ENCODE measurements around the gene FOXL2NB. TPM values are rescaled to one million over a fixed set of nuclear protein-coding genes. Genes with fewer than 3 reads are reported as not detected.

FOXL2NB gene
- total and polyA plus RNA-seq, 8 donors, result 0.03 TPM; not detected in 7

- Histone ChIP-seq H3K27ac (no peak overlapping the region), H3K4me1 (peaks cover 0 to 7% (median 4%) of the 10 kb centered on the region in 4 donors), H3K9me3 (peaks cover 0 to 26% (median 18%) of the 10 kb centered on the region in 4 donors), H3K4me3 (no peak overlapping the region), H3K27me3 (peaks cover 0 to 54% (median 22%) of the 10 kb centered on the region in 3 donors), H3K36me3 (no peaks in the 10 kb centered on the region)
- TF ChIP-seq POLR2AphosphoS5 (IDR thresholded peaks at IDR 0.05) (no peak), CTCF (IDR thresholded peaks at IDR 0.05) (no peak), EP300 (IDR thresholded peaks at IDR 0.05) (no peak), POLR2A (IDR thresholded peaks at IDR 0.05) (no peak)
- DNase-seq, result no peak
- intact Hi-C loops (cut with DNase I; ENCODE audit: low total_unique reads), result no loop called here
These were observed 17.9 kb downstream of the FOXL2NB start for GRCh38 chr3:138964923-138965322.

GRCh38 chr3:138971766-138972320 lies 24.8 kb downstream of the FOXL2NB start:
- WGBS, 5 donors, result 63 to 82% (median 74%) methylated on average over 4 to 6 of the region's 6 CpGs
- intact Hi-C loops (cut with DNase I; ENCODE audit: low total_unique reads), result no loop called here
- no peaks in the 10 kb centered on the region for H3K4me1 ChIP-seq
- no peak overlapping the region for H3K4me3 ChIP-seq
- no peaks in the 10 kb centered on the region for H3K9me3 ChIP-seq
- peaks cover 0 to 22% (median 5%) of the 10 kb centered on the region in 3 donors for H3K27me3 ChIP-seq
- H3K36me3 ChIP-seq, result no peaks in the 10 kb centered on the region
- TF ChIP-seq EP300 (IDR thresholded peaks at IDR 0.05) (no peak), POLR2A (IDR thresholded peaks at IDR 0.05) (no peak), CTCF (IDR thresholded peaks at IDR 0.05) (no peak), POLR2AphosphoS5 (IDR thresholded peaks at IDR 0.05) (no peak)
- DNase-seq, result no peak
- H3K27ac ChIP-seq, result no peak overlapping the region

GRCh38 chr3:138972941-138973340 lies 25.9 kb downstream of the FOXL2NB start:
- no peak overlapping the region for H3K4me3 ChIP-seq
- H3K4me1 ChIP-seq, result no peaks in the 10 kb centered on the region
- no peak for DNase-seq
- intact Hi-C loops (cut with DNase I; ENCODE audit: low total_unique reads), result no loop called here
- TF ChIP-seq CTCF (IDR thresholded peaks at IDR 0.05), result no peak
- TF ChIP-seq EP300 (IDR thresholded peaks at IDR 0.05), result no peak
- no peak for TF ChIP-seq POLR2AphosphoS5 (IDR thresholded peaks at IDR 0.05)
- TF ChIP-seq POLR2A (IDR thresholded peaks at IDR 0.05), result no peak
- no peaks in the 10 kb centered on the region for H3K36me3 ChIP-seq
- H3K27me3 ChIP-seq, result peaks cover 0 to 22% (median 5%) of the 10 kb centered on the region in 3 donors
- no peaks in the 10 kb centered on the region for H3K9me3 ChIP-seq
- no peak overlapping the region for H3K27ac ChIP-seq
- 73 to 77% (median 76%) methylated on average over 5 of the region's 5 CpGs for WGBS, 5 donors

GRCh38 chr3:138974462-138974861 lies 27.4 kb downstream of the FOXL2NB start:
- no peaks in the 10 kb centered on the region for H3K9me3 ChIP-seq
- DNase-seq, result no peak
- H3K27me3 ChIP-seq, result peaks cover 0 to 18% (median 5%) of the 10 kb centered on the region in 3 donors
- peaks cover 0 to 3% (median 0%) of the 10 kb centered on the region in 4 donors for H3K4me1 ChIP-seq
- H3K36me3 ChIP-seq, result no peaks in the 10 kb centered on the region
- H3K27ac ChIP-seq, result no peak overlapping the region
- 73 to 81% (median 77%) methylated on average over 5 of the region's 5 CpGs for WGBS, 5 donors
- no peak overlapping the region for H3K4me3 ChIP-seq
- intact Hi-C loops (cut with DNase I; ENCODE audit: low total_unique reads), result no loop called here
- no peak for TF ChIP-seq EP300 (IDR thresholded peaks at IDR 0.05)
- TF ChIP-seq POLR2A (IDR thresholded peaks at IDR 0.05), result no peak
- no peak for TF ChIP-seq CTCF (IDR thresholded peaks at IDR 0.05)
- no peak for TF ChIP-seq POLR2AphosphoS5 (IDR thresholded peaks at IDR 0.05)

All from stomach (tissue), 9 donors.